Suppressor macrophage treated with lipopolysaccharide for 4 hours (primary cell): ENCODE data around the gene APOBEC4.

Experiments used
- DNase-seq: peaks from one replicate; pipeline ENCODE4 v3.0.0-alpha.2; 2020

APOBEC4 gene

DNA sequence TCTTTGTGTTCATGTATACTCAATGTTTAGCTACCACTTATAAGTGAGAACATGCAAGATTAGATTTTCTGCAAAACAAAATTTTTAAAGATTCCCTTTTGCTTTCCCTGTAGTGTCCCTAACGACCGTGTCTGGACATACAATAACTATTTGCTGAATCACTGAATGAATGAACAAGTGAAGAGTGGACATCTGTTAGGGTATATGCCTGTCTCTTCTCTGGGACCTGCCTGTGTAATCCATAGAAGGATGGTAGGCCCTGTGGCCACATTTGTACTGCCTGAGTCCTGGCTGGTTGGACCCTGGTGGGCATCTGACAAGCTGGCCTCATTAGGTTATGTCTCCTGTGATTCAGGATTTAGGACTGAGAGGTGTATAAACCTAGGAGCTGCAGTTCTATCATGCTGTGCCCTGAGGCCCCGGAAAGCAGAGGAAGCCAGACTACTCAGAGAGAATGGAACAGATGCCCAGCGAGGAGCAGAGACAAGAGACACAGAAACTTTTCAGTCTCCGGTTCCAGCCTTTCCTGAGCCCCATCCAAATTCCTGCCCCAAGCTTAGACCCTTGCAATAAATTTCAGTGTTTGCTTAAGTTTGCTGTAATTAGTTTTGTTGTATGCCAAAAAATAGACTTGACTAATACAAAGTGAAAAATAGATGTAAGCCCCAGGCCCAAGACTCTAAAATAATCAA lies 55.3 kb downstream of the APOBEC4 start:
- DNase-seq = no peak

DNA sequence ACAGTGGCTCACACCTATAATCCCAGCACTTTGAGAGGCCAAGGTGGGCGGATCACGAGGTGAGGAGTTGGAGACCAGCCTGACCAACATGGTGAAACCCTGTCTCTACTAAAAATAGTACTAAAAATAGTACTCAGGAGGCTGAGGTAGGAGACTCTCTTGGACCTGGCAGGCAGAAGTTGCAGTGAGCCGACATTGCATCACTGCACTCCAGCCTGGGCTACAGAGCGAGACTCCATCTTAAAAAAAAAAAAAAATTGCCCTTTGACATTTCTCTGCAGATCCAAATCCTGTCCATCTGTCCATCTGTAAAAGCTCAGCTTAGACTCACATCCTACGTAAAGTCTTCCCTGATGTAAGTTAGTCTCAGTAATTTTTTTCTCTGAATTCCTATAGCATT lies 56.6 kb downstream of the APOBEC4 start:
- no peak for DNase-seq
